CD4-positive, alpha-beta T cell treated with Interleukin-4 for 1 hour (primary cell): ENCODE measurements around the gene LMAN2L.

ENCODE experiments used
- DNase-seq, 2 donors: peaks; one replicate each; pipeline ENCODE4 v3.0.0-alpha.2; 2020 to 2022

LMAN2L gene

DNA sequence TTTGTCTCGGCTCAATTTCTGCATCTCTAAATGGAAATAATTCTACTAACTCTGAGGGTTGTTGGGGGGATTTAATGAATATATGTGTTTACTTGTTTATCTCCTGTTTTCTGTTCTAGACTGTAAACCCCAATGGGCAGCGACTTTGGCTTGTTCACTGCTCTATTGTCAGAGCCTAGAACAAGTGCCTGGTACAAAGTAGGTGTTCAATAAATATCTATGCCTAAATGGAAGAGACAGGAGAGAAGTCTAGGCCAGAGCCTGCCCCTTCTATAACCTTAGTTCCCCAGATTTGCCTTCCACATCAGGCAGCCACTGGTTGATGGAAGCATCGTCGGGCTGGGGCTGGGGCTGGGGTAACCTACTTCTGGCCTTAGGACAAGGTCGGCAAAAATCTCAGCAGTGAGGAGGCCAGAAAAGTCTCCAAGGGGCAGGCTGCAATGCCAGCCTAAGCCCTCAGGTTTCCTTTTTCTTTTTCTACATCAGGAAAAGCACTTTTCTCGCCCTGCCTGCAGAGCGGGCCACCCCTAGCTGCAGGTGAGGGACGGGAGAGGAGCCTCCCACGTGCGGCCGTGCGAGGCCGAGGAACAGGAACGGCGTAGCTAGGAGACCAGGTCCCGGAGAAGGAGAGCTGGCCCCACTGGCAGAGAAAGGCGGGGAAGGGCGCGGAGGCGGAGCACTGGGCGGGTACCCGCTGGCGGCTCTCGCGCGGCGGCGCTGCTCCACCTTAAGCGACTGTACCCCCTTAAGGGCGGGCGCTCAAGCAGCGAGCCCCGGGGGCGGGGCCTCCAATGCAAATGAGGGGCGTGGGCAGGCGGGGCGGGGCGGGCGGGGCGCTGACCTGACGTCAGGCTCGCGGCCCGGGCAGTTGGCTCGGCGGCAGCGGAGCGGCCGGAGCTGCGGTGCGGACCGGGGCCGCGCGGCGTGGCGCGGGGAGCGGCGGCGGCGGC lies 20.4 kb upstream of the LMAN2L start, which contains the start of gene CNNM4:
Gene CNNM4, plus strand, starts transcription at position 867 of the 950 bp plus-strand sequence. CDS start 98 bp downstream, outside the sequence.
- peak; percentile 92 for DNase-seq

DNA sequence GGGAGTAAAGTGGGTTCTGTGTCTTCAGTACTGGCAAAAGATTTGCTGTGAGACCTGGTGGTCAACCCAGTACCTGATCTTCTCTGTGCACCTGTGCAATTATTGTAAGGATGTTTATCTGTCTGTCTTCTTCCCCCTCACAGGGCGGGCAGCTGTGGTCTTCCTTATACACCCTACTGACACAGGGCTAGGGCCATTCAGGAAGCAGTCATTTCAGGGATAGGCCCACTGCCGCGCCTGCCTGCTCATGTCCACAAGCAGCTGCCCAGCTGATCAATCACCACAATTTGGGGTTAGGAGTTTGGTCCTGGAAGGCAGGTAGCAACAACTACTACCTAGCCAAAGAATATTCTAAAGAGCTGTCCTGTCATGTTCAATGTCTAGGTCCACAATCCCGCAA lies 19.7 kb upstream of the LMAN2L start:
- DNase-seq: no peak

- DNase-seq: no peak
These were observed 19.1 kb upstream of the LMAN2L start for GRCh38 chr2:96758987-96759386.

- no peak for DNase-seq
These were observed 17.6 kb upstream of the LMAN2L start for GRCh38 chr2:96757477-96757860.

GRCh38 chr2:96756788-96757476 lies 17.1 kb upstream of the LMAN2L start:
- DNase-seq: no peak

DNA sequence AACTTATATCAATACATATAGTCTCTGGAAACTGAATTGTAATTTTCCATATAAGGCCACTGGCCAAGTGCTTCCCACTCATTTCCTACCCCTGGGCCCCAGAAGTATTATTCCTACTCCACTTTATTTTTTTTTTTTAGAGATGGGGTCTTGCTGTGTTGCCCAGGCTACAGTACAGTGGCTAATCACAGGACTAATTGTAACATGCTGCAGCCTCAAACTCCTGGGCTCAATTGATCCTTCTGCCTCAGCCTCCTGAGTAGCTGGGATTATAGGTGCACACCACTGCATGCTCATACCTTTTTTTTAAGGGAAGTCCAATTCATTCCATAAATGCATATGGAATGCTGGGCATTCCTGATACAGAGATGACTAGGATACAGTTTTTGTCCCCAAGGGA lies 14.5 kb upstream of the LMAN2L start:
- no peak for DNase-seq

GRCh38 chr2:96753661-96754282 lies 13.9 kb upstream of the LMAN2L start:
- DNase-seq: no peak

- no peak for DNase-seq
These were observed 11.9 kb upstream of the LMAN2L start for GRCh38 chr2:96751800-96752199.

- no peak for DNase-seq
These were observed 7.3 kb upstream of the LMAN2L start for GRCh38 chr2:96747061-96747617.

GRCh38 chr2:96739076-96739632 lies 710 bp downstream of the LMAN2L start:
- no peak for DNase-seq

DNA sequence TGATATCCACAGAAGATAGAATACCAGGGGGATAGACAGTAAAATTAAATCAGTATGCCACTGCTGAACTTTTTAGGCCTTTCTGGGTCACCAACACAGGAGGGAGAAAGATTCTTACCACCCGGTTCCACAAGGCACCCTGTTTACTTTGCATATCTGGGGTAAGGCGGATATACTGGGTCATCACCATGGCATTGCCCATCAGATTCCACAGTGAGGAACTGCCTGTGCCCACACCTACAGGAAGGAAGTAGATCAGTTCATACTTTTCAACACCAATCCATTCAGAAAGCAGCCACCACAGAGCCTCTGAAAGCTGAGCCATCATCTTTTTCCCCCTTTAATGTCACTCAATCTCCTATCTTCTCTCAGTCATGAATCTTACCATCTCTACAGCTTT lies 2.0 kb downstream of the LMAN2L start:
- DNase-seq: peak in 1 of 2 donors; percentile 42

DNA sequence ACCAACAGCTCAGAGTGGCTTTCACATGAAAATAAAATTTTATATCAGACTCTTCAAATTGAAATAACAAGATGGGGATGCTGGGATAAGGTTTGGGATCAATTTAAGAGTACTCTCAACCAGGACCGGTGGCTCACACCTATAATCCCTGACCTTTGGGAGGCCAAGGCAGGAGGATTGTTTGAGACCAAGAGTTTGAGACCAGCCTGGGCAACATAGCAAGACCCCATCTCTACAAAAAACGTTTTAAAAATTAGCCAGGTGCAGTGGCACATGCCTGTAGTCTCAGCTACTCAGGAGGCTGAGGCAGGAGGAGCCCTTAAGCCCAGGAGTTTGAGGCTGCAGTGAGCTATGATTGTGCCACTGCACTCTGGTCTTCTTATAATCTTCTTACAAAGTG lies 2.6 kb downstream of the LMAN2L start:
- no peak for DNase-seq

DNA sequence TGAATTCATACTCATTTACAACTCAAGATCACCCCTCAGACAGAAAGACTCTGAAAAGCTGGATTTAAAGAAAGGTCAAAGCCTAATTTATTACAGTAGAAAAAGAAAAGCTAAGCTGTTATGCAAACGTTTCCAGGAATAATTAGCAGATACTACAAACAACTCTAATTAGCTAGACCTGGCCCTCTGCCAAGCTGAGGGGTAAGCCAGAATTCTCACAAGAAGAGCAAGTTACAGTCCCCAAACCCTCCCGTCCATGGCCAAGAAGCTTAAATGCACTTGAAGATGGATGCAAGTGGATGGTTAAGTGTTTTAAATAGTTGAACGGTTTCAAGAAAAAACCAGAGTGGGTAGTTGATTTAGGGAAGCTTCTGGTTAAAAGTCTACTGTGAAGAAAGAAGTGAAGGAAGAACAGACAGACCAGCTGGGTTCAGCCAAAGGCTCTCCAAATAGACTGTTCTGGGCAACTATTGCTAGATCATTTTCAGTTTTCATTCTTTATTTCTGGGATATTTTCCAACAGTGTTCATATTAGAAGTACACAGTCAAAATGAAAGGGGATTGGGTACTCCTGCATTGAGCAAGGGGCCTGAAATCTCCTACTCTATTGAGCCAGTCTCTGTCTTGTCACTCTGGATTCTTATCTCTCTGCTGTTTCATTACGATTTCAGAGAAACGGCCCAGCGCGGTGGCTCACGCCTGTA lies 4.8 kb downstream of the LMAN2L start:
- DNase-seq: no peak

- no peak for DNase-seq
These were observed 5.9 kb downstream of the LMAN2L start for GRCh38 chr2:96733931-96734330.

GRCh38 chr2:96730212-96730611 lies 9.7 kb downstream of the LMAN2L start:
- no peak for DNase-seq

- no peak for DNase-seq
These were observed 10.1 kb downstream of the LMAN2L start for GRCh38 chr2:96729748-96730147.

DNA sequence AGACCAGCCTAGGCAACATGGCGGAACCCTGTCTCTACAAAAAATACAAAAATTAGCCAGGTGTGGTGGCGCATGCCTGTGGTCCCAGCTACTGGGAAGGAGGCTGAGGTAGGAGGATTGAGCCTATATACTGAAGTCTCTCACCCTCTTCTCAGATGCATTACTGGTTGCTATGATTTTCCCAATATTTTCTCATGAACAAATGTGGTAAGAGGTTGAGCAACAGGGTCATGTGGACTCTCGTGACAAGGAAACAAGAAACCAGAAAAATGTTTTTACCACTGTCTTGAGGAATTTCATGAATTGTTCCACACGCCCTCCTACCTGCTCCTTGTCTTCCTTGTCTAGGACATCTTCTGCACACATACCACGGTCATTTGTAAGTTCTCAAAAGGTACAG lies 12.4 kb downstream of the LMAN2L start:
- no peak for DNase-seq

DNA sequence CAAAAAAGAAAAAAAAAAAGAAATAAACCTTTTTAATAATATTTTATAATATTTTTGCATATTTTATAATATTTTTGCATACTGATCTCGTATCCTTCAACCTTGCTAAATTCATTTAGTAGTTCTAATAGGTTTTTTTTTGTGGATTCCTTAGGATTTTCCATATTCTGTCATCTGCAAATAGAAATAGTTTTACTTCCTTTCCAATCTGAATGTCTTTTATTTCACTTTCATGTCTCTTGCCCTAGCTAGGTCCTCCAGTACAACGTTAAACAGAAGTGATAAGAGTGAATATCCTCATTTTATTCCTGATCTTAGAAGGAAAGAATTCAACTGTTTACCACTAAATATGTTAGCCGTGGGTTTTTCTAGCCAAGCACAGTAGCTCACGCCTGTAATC lies 13.7 kb downstream of the LMAN2L start:
- no peak for DNase-seq

GRCh38 chr2:96716388-96716787 lies 23.5 kb downstream of the LMAN2L start:
- no peak for DNase-seq

DNA sequence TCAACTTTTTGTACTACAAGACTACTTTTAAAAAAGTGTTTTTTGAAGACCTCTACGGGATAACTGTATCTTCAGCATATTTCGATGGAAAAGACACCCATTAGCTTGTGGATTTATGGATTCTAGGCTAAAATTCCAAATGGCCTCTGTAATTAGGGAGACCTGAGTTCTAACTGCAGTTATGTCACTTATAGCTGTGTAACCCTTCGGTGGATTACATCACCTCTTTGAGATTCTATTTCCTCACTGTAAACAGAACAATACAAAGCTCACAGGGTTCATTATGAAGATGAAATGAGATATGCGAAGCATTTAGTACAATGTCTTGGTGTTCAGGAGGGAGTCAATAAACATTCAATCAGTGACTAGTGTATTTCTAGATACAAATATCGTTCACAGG lies 24.2 kb downstream of the LMAN2L start:
- no peak for DNase-seq

DNA sequence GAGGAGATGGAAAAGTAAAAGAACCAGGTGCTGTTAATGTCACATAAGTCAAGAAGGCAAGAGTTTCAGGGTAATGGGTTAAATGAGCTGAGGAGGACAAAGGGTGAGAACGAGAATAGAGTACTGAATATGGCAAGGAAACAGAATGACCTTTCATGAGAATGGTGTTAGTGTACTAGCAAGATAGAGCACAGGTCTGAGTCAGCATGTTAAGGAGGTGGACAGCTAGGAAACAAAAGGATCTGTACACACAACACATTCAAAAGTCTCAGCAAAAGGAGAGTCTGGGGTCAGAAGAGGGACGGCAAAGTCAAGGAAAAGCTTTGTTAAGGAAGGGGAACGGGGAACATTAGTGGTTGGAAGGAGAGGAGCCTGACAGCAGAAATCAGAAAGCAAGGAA lies 28.9 kb downstream of the LMAN2L start:
- no peak for DNase-seq

GRCh38 chr2:96703021-96703751 lies 36.7 kb downstream of the LMAN2L start:
- no peak for DNase-seq
